ENCODE results near the gene RAB11FIP3.

Gene RAB11FIP3

GRCh38 chr16:533391-534123 is 108.1 kb downstream of the RAB11FIP3 start:
- no peak for DNase-seq (ENCODE audit: low read depth)

GRCh38 chr16:534135-534534 is 108.7 kb downstream of the RAB11FIP3 start:
- no peak for DNase-seq (ENCODE audit: low read depth)

GRCh38 chr16:534856-535445 is 109.5 kb downstream of the RAB11FIP3 start:
- no peak for DNase-seq (ENCODE audit: low read depth)

- DNase-seq (ENCODE audit: low read depth), result no peak
These were observed 110.3 kb downstream of the RAB11FIP3 start for GRCh38 chr16:535446-536405.

GRCh38 chr16:536746-537145 is 111.3 kb downstream of the RAB11FIP3 start:
- DNase-seq (ENCODE audit: low read depth), result no peak

- no peak for DNase-seq (ENCODE audit: low read depth)
These were observed 112.2 kb downstream of the RAB11FIP3 start for GRCh38 chr16:537415-538335.

GRCh38 chr16:539901-540530 is 114.6 kb downstream of the RAB11FIP3 start:
- peak; percentile 37 for DNase-seq (ENCODE audit: low read depth)

- no peak for DNase-seq (ENCODE audit: low read depth)
These were observed 115.3 kb downstream of the RAB11FIP3 start for GRCh38 chr16:540645-541340.

- DNase-seq (ENCODE audit: low read depth), result no peak
These were observed 118.1 kb downstream of the RAB11FIP3 start for GRCh38 chr16:543301-544164.

GRCh38 chr16:544517-544916 is 119.1 kb downstream of the RAB11FIP3 start:
- DNase-seq (ENCODE audit: low read depth), result no peak

GRCh38 chr16:546909-547770 is 121.7 kb downstream of the RAB11FIP3 start:
- no peak for DNase-seq (ENCODE audit: low read depth)

- DNase-seq (ENCODE audit: low read depth), result no peak
These were observed 123.1 kb downstream of the RAB11FIP3 start for GRCh38 chr16:548586-548985.

- no peak for DNase-seq (ENCODE audit: low read depth)
These were observed 124.3 kb downstream of the RAB11FIP3 start for GRCh38 chr16:549544-550263.

- no peak for DNase-seq (ENCODE audit: low read depth)
These were observed 125.8 kb downstream of the RAB11FIP3 start for GRCh38 chr16:551210-551609.

- DNase-seq (ENCODE audit: low read depth), result no peak
These were observed 126.7 kb downstream of the RAB11FIP3 start for GRCh38 chr16:552171-552570.

- no peak for DNase-seq (ENCODE audit: low read depth)
These were observed 128.3 kb downstream of the RAB11FIP3 start for GRCh38 chr16:553601-554296.

GRCh38 chr16:554297-554621 is 128.8 kb downstream of the RAB11FIP3 start:
- DNase-seq (ENCODE audit: low read depth), result no peak
